ENCODE results near the gene CLDN14.

Gene CLDN14, protein sequence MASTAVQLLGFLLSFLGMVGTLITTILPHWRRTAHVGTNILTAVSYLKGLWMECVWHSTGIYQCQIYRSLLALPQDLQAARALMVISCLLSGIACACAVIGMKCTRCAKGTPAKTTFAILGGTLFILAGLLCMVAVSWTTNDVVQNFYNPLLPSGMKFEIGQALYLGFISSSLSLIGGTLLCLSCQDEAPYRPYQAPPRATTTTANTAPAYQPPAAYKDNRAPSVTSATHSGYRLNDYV

DNA sequence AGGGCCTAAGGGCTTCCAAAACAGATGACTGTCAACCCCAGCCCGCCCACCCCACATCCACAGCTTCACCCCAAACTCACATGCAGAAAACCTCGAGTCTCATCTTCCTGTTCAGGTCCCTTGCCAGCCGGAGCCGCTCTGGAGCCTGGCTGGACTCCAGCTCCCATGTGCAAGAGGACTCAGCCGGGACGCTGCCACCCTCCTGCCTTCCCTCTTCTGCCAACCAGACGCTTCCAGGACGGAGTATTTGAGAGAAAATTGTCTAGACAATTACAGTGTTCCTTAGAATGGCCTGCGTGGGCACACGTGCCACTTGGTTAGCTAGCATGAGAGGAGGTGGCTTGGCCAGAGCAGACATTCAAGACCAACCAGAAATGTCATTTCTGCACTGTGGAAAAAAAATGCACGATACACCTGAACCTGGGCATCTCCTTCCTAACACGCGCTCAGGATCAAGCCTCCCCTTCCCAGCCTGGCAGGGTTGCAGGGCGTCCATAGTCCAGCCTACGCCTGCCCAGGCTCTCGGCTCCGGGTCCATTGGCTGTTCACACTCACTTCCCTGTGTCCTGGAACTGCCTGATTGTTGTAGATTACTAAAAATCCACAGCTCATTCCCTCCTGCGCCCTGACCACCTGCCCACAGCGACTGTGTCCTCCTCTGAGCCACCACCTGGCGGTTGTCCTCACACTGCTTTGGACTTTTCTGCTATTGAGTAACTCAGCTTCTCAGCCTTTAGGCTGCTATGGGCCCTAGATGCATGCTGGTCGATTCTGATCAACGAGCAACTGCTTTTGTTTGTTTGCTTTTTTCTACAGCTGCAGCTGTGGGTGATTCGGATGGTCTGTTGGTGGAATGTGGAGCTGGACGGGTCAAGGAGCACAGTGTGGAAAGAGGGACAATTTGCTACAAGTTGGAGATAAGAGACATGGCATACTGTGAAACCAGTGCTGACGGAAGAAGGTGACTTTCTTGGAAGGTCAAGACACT is at the start of gene CLDN14:
CLDN14 (minus strand) TSS at position 708 of the 988 bp plus-strand sequence. CDS start 18,427 bp downstream, outside the sequence.
- no peak for FAIRE-seq

DNA sequence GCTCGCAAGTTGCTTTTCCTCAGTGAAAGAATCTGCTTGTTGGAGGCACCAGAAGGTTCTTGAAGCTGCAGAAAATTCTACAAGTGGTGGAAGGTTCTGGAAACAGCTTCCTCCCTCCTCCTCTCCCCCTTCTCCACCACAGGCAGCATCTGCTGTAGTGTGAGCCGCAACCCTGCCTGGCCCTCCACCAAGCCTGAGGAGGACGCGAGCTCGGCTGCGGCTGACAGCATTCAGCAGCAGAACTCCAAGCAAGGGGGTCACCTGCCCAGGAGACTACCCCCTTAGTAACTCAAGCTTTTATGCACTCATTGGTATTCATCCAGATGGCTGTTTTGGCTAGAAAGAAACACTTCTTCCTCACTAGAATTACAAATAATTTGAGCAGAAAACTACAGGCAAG is 48.8 kb upstream of the CLDN14 start:
- FAIRE-seq, result no peak

DNA sequence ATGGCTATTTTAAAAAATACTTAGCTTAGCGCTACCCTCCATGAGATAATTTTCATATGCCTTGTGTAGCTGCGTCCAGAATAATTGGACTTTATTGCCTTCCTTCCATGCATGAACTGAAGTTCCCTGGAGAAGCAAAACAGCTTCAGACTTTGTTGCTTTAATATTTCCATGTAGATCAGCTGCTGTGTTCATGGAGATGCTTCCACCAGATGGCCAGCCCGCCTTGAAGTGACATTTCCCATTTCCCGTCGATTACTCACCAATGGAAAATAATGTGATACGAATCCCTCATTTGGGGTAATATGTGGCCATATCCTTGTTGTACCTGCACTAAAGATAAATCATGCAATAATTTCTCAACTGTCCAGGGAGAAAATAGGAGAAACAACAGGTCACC is 47.4 kb upstream of the CLDN14 start:
- FAIRE-seq, result no peak

DNA sequence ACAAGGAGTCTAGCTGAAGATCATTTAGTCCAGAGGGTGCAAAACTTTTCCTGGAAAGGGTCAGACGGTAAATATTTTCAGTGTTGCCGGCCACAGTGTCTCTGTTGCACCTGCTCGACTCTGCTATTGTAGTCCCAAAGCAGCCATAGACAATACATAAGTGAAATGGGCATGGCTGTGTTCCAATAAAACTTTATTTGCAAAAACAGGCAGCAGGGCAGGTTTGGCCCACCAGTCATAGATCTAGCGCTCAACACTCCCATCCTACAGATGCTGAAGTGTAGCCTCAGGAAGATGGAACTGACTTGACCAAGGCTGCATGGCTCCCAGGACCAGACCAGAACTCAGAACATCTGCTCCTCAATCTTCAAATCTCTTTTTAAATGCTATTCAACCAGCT is 46.2 kb upstream of the CLDN14 start:
- FAIRE-seq, result no peak

DNA sequence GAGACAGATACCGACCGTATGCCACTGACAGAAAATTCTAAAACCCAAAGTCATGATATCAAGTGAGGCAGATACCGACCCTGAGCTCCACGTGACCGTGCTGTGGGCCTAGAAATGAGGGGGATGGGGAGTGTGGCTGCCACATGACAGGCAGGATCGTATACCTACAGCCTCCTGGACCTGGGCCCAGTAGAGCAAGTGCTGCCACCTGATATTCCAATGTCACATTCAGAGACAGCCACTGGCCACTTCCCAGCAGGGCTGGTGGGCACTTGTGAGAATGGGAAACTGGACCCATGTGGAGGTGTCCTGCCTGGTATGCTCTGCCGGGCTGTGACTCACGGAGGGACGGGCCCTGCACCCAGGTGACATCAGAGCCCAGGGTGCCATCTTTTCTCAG is 44.6 kb upstream of the CLDN14 start:
- FAIRE-seq, result no peak

DNA sequence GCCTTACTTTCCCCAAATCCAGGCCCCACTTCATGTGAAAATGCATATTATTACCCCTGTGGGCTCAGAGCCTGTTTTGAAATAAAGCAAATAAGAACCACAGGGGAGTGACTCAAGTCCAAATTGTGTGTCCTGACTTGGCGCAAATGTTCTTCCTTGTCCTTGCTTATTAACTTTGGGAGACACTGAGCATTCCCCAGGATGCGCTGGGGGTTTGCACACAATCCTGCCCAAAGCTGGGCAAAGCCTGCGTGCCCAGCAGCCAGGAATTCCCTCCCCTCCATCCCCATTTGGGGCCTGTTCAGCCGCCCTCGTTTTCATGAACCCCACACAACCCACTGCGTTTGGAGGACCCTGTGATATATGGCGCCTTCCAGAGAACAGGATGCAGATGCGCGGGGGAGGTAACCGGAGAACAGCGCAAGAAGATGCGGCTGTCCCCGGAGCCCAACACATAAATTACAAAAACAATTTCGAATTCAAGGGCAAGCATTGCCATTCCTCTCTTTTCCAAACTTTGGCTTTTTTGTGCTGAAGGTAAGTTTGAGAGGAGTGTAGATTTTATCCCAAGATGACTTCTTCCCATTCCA is 42.4 kb upstream of the CLDN14 start:
- FAIRE-seq, result no peak

DNA sequence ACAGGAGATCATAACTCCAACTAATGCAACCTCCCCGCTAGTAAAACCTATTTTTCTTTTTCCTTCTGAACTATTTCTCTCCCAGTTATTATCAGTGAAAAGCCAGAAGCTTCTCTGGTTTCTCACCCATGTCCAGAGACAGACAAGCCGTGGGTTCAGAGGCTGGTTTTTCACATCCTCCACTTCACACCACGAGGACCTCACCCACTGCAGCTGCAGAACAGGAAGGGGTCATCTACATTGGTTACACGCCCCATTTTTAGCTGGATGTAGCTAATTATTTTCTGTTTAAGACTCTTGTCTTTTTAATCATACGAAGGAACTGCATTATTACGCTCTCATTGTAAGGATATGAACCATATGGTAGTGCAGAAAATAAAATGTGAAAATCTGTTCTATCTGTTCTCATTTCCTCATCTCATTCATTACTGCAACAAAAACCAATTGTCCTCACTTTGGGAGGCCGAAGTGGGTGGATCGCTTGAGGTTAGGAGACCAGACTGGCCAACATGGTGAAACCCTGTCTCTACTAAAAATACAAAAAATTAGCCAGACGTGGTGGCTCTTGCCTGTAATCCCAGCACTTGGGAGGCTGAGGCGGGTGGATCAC is 39.1 kb upstream of the CLDN14 start:
- FAIRE-seq, result no peak

DNA sequence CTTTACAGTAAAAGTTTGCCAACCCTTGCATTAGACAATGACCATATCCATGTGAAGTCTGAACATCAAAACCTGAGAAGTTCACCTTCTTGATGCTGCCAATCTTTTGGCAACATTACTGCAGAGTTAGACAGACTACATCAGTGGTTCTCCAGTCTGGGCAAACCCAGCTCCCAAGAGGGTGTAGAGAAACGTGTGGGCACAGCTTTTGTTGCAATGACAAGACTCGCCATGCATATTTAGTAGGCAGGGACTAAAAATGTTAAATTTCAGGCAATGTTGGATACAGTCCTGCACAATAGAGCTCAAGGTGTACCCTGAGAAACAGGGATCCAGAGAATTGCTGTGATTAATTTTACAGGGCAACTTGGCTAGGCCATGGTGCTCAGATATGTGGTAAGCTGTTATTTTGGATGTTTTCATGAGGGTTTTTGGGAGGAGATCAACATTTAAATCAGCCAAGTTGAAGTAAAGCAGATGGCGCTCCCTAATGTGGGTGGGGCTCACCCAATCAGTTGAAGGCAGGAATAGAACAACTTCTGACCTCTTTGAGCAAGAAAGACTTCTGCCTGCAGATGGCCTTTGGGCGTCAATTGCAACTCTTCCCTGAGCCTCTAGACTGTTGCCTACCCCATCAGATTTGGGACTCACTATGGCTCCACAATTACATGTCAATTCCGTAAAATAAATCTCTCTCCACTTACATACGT is 37.6 kb upstream of the CLDN14 start:
- no peak for FAIRE-seq

DNA sequence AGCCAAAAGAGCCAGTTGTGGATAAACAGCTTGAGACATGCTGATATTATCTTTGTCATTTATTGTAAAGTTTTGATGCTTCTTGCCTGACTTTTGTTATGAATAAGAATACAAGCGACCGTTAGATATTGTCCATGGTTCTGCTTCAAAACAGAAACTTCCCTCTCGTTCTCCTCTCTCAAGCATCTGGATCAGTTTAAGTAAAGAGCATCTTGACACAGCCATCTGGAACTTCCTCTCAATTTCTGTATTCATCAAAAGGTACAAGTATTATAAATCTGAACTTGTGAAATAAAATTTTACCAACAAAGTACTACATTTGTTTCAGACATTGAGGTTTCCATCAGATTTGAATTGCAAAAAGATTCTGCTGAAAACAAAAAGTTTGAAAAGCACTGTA is 36.4 kb upstream of the CLDN14 start:
- FAIRE-seq, result peak; percentile 89

DNA sequence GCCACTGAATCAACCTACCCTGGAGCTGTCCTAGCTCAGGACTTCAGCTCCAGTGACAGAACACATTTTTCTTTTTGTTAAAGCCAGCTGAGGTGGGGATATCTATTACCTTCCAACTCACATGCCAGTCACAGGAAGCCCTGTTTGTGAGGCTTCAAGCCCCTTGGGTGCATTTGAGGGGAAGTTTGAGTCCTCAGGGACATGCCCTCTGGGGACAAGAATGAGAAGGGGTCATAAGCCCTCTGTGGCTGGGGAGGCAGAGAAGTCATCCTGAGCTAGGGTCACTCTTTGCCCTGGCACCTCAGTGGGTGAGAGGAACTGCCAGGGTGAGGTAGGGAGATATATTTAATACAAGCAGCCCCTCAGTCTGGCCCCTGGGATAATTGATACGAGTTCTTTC is 33.5 kb upstream of the CLDN14 start:
- no peak for FAIRE-seq

DNA sequence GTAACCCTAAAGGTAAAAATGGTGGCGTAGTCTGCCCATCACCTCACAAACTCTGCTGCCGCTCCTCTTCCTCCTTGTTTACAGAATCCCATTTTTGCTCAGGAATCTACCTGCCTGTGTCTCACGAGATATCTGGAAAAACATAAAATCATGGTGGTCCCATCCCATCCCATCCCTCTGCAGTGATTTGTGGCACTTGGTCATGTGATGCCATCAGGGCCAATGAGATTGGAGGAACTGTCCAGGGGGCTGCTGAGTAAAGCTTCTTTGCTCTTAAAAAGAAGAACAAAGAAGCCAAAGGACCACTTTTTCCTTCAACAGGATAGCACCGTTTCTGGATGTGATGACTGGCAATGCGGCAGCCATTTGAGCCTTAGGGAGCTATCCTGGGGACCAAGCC is 33.0 kb upstream of the CLDN14 start:
- no peak for FAIRE-seq

DNA sequence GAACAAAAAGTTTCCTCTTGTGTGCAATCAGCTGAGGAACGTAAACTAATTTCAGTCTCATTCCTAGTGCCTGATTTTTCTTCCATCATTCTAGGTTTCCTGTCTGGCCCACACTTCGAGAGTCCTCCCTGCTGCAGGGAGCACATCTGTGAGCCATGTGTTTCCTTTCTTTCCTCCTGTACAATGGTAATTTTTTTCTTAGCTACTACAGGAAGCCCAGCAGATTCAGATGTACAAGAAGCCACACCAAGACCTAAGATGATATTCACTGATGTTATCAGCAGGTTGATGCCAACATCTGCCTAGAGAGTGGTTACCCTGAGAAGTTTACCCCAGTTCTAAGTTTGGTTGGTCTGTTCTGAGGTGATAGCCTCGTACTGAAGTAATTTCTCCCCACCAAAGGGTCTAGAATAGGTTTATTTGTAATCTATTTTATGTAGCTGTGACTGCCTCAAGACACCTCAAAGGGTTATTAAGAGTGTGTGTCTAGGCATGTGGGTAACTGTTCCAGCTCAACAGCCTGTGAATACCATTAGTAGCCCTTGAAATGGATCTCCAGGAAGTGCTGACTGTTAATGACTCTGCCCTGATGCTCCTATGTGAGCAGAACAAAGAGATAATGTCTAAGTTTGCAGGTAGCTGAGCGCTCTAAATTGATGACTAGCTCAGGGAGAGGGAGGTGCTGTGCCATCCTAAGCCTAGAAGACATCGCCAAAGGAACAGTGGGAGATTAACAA is 31.7 kb upstream of the CLDN14 start:
- FAIRE-seq, result no peak

DNA sequence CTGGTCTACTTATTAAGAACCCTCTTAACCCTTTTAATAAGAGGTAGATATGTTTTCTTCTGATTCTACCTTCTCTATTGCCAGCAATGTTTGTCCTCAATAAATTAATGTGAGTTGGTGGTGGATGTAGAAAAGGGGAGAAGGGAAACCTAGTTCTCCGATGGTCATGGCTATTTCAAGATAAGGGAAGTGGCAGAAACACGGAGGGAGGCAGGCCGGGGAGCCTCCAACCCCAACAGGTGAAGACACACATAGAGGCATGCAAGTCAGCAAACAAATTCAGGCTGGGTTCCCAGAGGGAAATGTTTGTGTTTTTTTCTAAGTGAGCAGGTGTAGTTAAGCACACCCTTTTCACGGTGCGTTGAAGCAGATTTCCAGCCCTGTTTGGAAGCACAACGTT is 31.0 kb upstream of the CLDN14 start:
- no peak for FAIRE-seq

DNA sequence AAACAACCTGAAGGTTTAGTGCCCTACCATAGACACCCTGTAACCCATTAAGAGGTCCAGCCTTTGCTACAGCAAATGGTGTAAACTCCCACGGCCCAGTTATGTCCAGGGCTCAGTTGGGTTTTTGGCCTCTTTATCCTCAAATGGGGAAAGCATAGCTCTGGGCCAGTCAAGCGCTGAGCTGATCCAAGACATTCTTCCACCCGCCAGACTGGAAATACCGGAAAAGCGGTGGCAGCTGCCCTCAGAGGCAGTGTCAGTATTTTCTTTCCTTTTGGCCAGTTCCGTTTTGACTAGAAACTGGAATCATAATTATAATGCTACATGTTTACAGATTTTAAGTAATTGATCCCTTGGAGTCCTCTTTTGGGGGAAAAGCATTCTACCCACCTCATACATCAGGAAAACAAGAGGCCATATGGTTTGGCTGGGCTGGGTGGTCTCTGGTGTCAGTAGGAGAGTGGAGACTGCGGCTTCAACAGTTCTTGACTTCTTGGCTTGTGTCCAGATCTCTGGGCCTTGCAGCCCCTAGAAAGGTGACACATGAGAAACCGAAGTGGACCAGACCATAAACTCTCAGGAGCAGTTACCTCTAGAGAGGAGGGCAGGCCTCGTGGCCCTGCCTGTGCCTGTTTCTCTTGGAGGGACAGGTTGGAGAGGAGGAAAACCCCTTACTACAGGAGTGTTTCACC is 30.2 kb upstream of the CLDN14 start:
- no peak for FAIRE-seq

DNA sequence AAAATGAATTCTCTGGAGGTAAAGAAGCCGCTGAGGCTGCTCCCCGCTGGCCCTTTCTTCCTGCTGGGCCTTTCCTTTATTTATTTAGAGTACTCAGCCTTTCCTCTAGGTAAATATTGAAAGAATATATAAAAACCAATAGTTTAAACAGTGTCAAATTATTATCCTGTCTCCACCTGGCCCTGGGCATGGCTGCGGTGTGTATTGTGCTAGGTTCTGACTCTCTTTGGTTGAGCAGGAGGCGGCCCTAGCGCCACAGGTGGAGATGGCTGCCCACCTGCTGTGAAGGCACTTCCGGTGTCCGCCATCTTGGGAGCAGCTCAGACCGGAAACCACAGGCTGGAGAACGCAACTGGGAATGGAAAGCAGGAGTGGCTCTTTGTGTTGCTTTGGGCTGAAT is 29.0 kb upstream of the CLDN14 start:
- no peak for FAIRE-seq

DNA sequence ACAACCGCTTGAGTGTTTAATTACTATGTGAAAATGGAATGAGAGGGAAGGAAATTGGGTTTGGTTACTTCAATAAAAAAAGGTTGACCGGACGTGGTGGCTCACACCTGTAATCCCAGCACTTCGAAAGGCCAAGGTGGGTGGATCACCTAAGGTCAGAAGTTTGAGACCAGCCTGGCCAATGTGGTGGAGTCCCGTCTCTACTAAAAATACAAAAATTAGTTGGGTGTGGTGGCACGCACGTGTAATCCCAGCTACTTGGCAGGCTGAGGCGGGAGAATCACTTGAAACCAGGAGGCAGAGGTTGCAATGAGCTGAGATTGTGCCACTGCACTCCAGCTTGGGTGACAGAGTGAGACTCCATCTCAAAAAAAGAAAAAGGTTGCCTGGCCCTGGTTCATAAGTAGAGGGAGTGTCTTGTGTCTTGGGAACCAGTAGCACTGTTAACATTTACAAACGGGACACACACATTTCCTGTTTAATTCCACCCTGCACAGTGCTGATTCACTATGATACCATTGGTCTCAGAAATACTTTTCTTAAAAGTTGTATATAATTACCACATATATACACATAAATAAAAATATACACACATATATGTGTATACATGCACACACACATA is 27.6 kb upstream of the CLDN14 start:
- no peak for FAIRE-seq

DNA sequence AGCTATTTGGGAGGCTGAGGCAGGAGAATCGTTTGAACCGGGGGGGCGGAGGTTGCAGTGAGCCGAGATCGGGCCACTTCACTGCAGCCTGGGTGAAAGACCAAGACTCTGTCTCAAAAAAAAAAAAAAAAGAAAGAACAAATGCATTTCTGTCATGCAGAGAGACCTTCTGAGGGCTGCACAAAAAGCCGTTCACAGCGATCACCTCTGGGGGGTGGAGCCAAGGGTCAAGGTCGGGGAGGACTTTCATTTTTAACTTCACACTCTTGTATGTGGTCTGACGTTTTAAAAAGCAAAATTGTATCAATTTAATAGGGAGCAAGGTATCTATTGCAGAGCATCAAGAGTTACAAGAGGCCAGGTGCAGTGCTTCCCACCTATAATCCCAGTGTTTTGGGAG is 26.6 kb upstream of the CLDN14 start:
- no peak for FAIRE-seq

DNA sequence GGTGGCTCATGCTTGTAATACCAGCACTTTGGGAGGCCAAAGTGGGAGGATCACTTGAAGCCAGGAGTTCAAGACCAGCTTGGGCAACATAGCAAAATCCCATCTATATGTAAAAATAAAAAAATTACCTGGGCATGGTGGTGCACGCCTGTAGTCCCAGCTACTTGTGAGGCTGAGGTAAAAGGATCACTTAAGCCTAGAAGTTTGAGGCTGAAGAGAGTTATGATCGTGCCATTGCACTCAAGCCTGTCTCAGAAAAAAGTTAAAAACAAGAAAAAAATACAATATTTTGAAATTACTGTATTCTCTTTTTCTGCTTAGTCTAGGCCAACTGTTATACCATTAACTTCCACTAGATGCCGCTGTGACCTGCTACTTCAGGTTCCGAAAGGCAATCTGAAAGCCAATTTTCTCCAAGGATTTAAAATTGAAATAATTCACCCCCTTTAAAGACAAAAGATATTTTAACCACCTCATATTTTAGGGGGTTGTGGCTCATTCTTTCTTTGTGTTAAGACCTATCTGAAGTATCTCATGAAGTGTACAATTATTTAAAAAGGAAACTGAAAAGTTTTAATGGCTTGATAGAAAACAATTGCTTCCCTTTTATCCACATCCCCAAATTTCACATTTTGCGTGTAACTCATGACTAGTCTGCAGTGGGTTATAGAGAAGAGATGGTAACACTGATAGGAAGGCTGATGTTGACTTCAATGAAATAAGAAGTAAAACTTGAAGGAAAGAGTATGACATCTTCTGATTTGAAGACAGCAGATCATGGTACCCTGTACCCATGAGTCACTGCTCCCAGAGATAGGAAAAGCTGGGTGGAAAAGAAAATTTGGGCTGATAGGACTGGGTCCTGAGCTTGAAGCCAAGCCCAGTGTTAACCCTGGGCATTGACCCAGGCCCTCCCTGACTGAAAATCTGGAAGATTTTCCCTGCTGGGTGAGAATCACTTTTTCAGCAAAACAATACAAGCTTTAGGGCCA is 24.4 kb upstream of the CLDN14 start:
- FAIRE-seq, result peak; percentile 89

DNA sequence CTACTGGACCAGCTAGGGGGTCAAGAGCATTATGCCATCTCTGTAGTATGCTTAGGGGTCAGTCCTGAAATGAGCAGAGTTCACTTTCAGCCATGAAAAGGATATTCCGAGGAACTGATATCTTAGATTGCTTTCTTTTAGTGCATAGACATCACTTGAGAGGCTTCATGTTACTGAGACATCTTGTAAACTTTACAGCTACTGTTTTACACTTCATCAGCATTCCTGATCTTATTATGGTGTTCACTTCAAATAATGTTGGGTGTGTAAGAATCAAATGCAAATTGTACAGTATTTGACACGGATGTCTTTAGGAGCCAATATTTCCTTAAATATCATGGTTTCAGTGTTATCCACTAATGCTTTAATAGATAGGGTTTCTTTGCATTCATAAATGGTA is 22.4 kb upstream of the CLDN14 start:
- no peak for FAIRE-seq

DNA sequence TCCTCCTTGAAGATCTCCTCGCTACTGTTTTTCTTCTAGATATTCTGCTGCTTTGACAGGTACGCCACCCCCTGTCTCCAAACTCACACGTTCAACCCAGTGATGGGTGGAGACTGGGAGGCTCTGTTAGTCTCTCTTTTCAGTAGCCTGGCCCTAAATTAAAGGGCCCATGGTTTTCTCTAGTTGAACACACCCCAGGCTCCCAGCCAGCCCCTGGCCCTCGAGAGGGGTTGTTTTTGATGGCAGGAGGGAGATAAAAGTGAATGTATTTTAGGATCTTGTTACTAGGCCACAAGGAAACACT is 21.6 kb upstream of the CLDN14 start:
- FAIRE-seq, result no peak

All from endometrium (tissue), 2 donors.